Testis (tissue), 3 donors: Measurements from ENCODE around the gene CBR4. TPM values are rescaled to one million over a fixed set of nuclear protein-coding genes. Genes with fewer than 3 reads are reported as not detected.

Experiments
- DNase-seq: peaks from one replicate; pipeline ENCODE4 v3.0.0-alpha.2; 2019
- H3K27ac ChIP-seq, 2 donors: fragments of 200-600 bp; sonication (generic); one replicate each; pipeline ENCODE4 v1.5.1; 2019
- H3K27me3 ChIP-seq: fragments of 200-600 bp; sonication (generic); one replicate; pipeline ENCODE4 v1.5.1; 2019
- H3K36me3 ChIP-seq: fragments of 200-600 bp; sonication (generic); one replicate; pipeline ENCODE4 v1.5.1; 2017; ENCODE audit warnings: low read depth; ENCODE audit errors: missing control alignments
- H3K4me1 ChIP-seq: fragments of 200-600 bp; sonication (generic); one replicate; pipeline ENCODE4 v1.5.1; 2019
- H3K4me3 ChIP-seq, 2 donors: fragments of 200-600 bp; sonication (generic); one replicate each; pipeline ENCODE4 v1.5.1; 2017 to 2019
- H3K9me3 ChIP-seq: fragments of 200-600 bp; sonication (generic); one replicate; pipeline ENCODE4 v1.5.1; 2017
- CTCF ChIP-seq, 3 experiments: fragments of 450-650 bp in 2 of 3; fragments of 200-600 bp in 1 of 3; sonication (generic) in 1 of 3; IDR thresholded peaks; one replicate each; pipeline ENCODE4 v1.5.1; 2016 to 2019; ENCODE audit warnings: antibody characterized with exemption in 3 of 3, mild to moderate bottlenecking in 2 of 3, moderate library complexity in 1 of 3
- POLR2A ChIP-seq: fragments of 450-650 bp; IDR thresholded peaks from one replicate; pipeline ENCODE4 v1.6.1; 2017; ENCODE audit warnings: antibody characterized with exemption, mild to moderate bottlenecking, moderate library complexity
- WGBS, 2 donors: methylation state at CpG; one replicate each; pipeline ENCODE4 v1.1.5; 2018; 5-methylcytosine and 5-hydroxymethylcytosine counted together
- intact Hi-C: fragments of 100-400 bp; cut with DNase I; formaldehyde crosslinking; loops from one replicate; pipeline ENCODE4 v1.15.1; 2023; ENCODE audit warnings: low total_unique reads
- polyA plus RNA-seq: library from polyadenylated mRNA; stranded (reverse); fragments of 350-450 nt; fragmentation: Illumina TruSeq; extraction: RNeasy Lipid Tissue Mini Kit (QIAGEN cat#74804); gene quantifications from one replicate; pipeline ENCODE4 v1.2.3, GENCODE V29; 2014; ENCODE audit warnings: low read depth, low replicate concordance; ENCODE audit not compliant: insufficient read depth
- total RNA-seq, 2 donors: library from RNA; depleted of rRNA; stranded (reverse); fragments of >200 nt; gene quantifications; one replicate each; pipeline ENCODE4 v1.2.3, GENCODE V29; 2016

Gene CBR4
- total and polyA plus RNA-seq, 3 donors from 2014 or later: 14.0 to 36.4 (median 27.7) TPM

DNA sequence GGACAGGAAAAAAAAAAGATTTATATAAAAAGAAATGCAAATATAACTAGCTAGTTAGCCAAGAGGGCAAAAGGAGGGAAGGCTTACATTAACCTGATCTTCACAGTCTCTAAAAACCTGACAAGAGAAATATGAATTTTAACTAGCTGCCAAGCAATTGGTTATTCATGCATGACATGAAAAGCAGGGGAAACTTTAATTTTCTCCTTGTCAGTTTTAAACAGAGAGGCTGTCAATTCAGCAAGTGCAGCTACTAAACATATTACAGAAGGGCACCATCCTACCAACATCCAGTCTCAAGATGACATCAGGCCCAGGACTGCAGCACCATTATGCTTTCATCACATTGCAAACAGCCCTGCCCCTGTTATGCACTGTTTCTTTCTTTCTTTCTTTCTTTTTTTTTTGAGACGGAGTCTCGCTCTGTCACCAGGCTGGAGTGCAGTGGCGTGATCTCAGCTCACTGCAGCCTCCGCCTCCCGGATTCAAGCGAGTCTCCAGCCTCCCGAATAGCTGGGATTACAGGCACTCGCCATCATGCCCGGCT lies 38.9 kb upstream of the CBR4 start:
- no peak for DNase-seq
- Histone ChIP-seq H3K36me3 (no peaks in the 10 kb centered on the region), H3K4me3 (no peak overlapping the region), H3K27ac (peak overlapping the region in 1 of 2 donors; percentile 82), H3K9me3 (no peaks in the 10 kb centered on the region), H3K27me3 (no peaks in the 10 kb centered on the region), H3K4me1 (peaks cover 18% of the 10 kb centered on the region)
- WGBS, 2 donors: 93 to 99% methylated on average over 9 of the region's 9 CpGs
- intact Hi-C loops: no loop called here
- TF ChIP-seq CTCF (IDR thresholded peaks at IDR 0.05): no peak

DNA sequence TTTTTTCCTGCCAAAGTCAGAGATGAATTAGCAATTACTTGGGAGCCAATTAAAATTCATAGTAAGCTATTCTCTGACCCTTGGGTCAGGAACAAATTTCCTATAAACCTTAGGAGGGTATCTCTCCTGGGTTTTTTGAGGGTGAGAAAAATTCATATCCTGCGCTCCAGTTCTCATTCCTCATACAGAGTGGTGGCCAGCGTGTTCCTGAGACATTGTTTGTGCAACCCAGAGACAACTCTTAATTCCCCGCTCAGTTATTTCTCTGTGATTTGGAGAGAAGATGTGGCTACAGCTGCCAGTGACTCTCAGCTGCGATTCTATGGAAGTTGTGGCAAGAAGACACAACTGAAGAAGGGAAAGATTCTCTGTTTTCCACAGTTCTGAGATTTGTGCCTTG lies 37.9 kb upstream of the CBR4 start:
- 56 to 60% methylated on average over 4 of the region's 4 CpGs for WGBS, 2 donors
- peak; percentile 50 for DNase-seq
- TF ChIP-seq CTCF (IDR thresholded peaks at IDR 0.05): no peak
- TF ChIP-seq POLR2A: no peak
- Histone ChIP-seq H3K27me3 (no peaks in the 10 kb centered on the region), H3K27ac (no peak overlapping the region), H3K9me3 (no peaks in the 10 kb centered on the region), H3K36me3 (no peaks in the 10 kb centered on the region), H3K4me1 (peaks cover 18% of the 10 kb centered on the region), H3K4me3 (no peak overlapping the region)
- intact Hi-C loops: no loop called here

DNA sequence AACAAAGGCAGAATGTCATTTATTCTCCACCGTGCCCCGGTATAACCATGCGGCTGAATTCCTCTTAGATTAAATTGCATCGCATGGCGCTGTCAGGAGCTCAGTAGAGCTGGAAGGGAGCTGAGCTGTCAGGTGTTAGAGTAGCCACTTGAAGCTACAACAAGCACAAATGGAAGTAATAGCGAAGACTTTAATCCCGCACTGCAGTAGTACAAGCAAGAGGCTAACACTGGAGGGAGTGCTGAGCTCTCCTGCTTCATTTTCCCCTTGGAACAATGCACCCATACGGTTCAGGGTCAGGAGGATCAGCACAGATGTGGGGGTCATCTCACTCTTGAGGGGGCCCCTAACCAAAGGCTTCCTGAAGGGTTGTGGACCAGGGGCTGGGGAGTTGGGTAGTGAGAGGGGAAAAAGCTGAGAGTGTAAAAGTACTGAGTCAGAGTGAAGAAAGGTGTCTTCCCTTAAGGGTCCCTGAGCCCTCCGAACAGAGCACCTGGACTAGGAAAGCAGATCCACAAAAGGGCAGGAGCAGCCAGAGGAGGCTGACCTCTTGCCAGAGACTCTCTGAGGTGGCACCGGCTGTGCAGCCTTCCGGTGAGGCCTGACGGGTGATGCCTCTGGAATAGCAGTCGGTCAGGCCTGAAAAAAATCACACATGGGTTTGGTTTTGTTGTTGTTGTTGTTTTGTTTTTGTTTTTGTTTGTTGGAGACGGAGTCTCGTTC lies 36.0 kb upstream of the CBR4 start:
- Histone ChIP-seq H3K9me3 (no peaks in the 10 kb centered on the region), H3K4me1 (peaks cover 12% of the 10 kb centered on the region), H3K36me3 (no peaks in the 10 kb centered on the region), H3K27ac (no peak overlapping the region), H3K4me3 (no peak overlapping the region), H3K27me3 (no peaks in the 10 kb centered on the region)
- DNase-seq: no peak
- intact Hi-C loops: no loop called here
- TF ChIP-seq CTCF (IDR thresholded peaks at IDR 0.05) (no peak), POLR2A (no peak)
- WGBS, 2 donors: 83 to 84% methylated on average over 15 of the region's 15 CpGs

DNA sequence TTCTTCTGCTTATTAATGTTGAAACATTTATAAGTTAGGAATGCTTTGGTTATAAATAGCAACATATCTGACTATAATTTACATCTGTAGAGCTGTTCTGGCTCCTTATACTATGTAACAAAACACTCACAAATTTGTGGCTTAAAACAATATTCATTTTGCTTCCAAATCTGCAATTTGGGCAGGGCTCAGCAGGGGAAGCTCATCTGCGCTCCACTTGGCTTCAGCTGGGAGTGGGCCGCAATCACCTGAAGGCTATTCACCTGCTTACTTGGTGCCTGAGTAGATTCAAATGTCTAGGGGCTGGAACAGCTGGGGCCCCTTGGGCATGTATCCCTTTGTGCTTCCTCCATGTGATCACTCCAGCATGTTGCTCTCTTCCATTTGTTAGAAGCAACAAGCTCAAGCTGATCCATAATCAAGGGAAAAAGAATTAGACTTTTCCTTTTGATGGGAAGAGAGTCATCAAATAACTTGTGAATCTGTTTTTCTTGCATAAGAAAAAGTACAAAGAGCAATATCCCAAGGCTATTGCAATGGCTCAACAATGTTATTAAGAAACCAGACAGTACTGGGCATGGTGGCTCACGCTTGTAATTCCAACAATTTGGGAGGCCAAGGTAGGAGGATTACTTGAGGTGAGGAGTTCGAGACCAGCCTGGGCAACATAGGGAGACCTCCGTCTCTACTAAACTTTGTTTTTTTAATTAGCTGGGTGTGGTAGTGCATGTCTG lies 34.8 kb upstream of the CBR4 start:
- H3K27ac ChIP-seq: no peak overlapping the region
- H3K27me3 ChIP-seq: no peaks in the 10 kb centered on the region
- H3K36me3 ChIP-seq: no peaks in the 10 kb centered on the region
- DNase-seq: no peak
- WGBS, 2 donors: 94 to 95% methylated on average over 5 of the region's 5 CpGs
- TF ChIP-seq POLR2A: no peak
- TF ChIP-seq CTCF (IDR thresholded peaks at IDR 0.05): no peak
- H3K4me3 ChIP-seq: no peak overlapping the region
- intact Hi-C loops: no loop called here
- H3K9me3 ChIP-seq: no peaks in the 10 kb centered on the region
- peaks cover 3% of the 10 kb centered on the region for H3K4me1 ChIP-seq
